Measurements from ENCODE around the gene TMEM219. TPM values are rescaled to one million over a fixed set of nuclear protein-coding genes. Genes with fewer than 3 reads are reported as not detected.

The TMEM219 gene
- total and polyA plus RNA-seq, 9 of the 15 experiments (the other 6 are each of a cell fraction or from before 2014, with no cell fraction given), result 35.3 to 62.8 (median 55.5) TPM

DNA sequence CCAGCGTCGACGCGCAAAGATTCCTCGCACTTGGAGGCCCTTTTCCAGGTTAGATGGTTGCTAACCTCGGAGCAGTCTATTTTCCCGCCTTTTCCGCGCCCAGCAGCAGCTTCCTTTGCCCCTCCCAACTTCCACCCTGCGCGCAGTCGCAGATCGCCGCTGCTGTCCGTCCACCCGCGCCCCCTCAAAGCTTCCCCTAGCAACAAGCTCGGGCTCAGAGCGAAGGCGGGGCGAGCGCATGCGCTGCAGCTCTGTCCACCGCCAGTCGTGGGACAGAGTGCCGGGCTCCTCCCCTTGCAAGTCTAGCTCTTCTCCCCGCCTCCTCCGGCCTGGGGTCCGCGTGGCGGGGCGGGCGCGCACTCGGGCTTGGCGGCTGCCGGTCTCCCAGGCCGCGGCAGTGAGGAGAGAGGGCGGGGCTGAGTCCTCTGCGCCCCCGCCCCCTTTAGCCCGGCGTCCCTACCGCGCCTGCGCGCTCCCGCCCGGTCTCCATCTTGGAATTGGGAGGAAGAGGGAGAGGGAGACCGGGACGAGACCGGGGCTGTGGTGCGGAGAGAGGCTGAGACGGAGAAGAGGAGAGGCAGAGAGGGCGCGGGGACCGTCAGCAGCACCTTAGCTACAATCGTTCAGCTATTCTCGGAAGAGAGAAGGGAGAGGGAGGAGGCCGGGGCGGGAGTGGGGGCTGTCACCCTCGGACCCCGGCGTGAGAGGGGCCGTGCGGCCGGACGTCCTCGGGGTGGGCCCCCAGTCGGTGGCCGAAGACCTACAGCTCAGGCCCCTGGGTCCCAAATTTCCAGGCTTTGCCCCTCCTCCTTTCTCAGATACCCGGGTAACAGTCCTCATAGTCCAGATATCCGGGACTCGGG, 11.7 kb downstream of the TMEM219 start, which contains the start of gene TAOK2 (continued):
- TF ChIP-seq, protein P1, sequence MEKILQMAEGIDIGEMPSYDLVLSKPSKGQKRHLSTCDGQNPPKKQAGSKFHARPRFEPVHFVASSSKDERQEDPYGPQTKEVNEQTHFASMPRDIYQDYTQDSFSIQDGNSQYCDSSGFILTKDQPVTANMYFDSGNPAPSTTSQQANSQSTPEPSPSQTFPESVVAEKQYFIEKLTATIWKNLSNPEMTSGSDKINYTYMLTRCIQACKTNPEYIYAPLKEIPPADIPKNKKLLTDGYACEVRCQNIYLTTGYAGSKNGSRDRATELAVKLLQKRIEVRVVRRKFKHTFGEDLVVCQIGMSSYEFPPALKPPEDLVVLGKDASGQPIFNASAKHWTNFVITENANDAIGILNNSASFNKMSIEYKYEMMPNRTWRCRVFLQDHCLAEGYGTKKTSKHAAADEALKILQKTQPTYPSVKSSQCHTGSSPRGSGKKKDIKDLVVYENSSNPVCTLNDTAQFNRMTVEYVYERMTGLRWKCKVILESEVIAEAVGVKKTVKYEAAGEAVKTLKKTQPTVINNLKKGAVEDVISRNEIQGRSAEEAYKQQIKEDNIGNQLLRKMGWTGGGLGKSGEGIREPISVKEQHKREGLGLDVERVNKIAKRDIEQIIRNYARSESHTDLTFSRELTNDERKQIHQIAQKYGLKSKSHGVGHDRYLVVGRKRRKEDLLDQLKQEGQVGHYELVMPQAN (IDR thresholded peaks at IDR 0.05; ENCODE audit: borderline replicate concordance), result peak; percentile 68; the same call in 1 of the 2 replicates
- TF ChIP-seq PRDM10 (IDR thresholded peaks at IDR 0.05; ENCODE audit: partially characterized antibody) (no peak), ZKSCAN8 (CRISPR knock-in tag; IDR thresholded peaks at IDR 0.05) (no peak), SMARCC2 (IDR thresholded peaks at IDR 0.05; ENCODE audit: low read depth) (no peak), ZNF444 (CRISPR knock-in tag; IDR thresholded peaks at IDR 0.05) (no peak), CHD1 (IDR thresholded peaks at IDR 0.05; ENCODE audit: low read length) (no peak), MCM7 (IDR thresholded peaks at IDR 0.05) (no peak), TFAP4 (CRISPR knock-in tag; IDR thresholded peaks at IDR 0.05; ENCODE audit: borderline replicate concordance) (peak; percentile 86), SOX6 (IDR thresholded peaks at IDR 0.05) (no peak; the same call in 1 of the 2 replicates), HNRNPL (IDR thresholded peaks at IDR 0.05; ENCODE audit: low read depth, low read length) (no peak), PHF8 (IDR thresholded peaks at IDR 0.05; ENCODE audit: borderline replicate concordance, low read length) (peak; percentile 87; the same call in 1 of the 2 replicates), ZBTB43 (CRISPR knock-in tag; IDR thresholded peaks at IDR 0.05) (no peak), ZNF12 (CRISPR knock-in tag; IDR thresholded peaks at IDR 0.05) (peak; percentile 35; the same call in 1 of the 2 replicates), HNRNPUL1 (IDR thresholded peaks at IDR 0.05; ENCODE audit: low read length) (no peak), TEAD2 (tag; IDR thresholded peaks at IDR 0.05) (no peak)
